HL-60/S4 (cell line): ENCODE results near the gene PMM2.
"Not testable (repeated sequence)": the region's sequence is repeated elsewhere in the genome, so short reads cannot be mapped to it uniquely, and the experiment has no call there.

ENCODE experiments used
- in situ Hi-C: fragments of 300-500 bp; cut with MboI; formaldehyde crosslinking; loops from 2 replicates; pipeline ENCODE4 v1.14.3; 2022; ENCODE audit warnings: low sequenced_read_pairs

Gene PMM2

DNA sequence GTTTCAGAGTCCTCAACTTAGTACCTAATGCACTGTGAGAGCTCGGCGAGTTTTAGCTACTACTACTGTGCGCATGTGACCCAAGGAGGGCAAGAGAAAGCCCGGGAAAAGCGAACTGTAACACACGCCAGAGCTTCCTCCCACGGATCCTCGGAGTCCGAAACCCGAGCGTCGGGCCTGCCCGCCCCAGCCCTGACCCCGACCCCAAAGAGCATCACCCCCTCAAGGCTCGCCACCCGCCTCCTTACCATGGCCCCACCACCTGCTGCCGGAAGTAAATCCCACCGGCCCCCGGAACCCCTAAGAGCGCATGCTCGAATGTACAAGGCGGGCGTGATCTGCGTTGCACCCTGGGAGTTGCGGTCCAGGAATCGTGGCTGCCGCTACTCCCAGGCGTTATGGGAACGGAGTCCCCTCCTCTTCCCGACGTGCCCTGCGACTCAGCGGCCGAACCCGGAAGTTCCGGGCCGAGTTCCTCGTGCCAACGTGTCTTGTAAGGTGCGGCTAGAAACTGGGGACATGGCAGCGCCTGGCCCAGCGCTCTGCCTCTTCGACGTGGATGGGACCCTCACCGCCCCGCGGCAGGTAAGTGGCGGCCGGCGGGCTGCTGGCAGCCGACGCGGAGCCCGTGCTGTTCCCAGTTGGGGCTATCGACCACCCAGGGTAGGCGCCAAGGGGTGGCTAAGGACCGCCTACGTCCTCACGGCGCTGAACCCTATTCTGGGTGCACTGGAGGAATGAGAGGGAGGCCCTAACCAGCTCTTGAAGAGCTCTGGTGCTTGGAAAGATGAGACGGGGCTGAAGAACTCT lies at the start of gene PMM2, which contains the start of gene TMEM186:
Gene PMM2 (plus strand): TSS at position 476 of the 810 bp plus-strand sequence. CDS start 44 bp downstream, at position 520.
Gene TMEM186 (minus strand): TSS at position 276 of the 810 bp plus-strand sequence. CDS start 25 bp downstream, at position 251.
- in situ Hi-C loops: no loop called here

DNA sequence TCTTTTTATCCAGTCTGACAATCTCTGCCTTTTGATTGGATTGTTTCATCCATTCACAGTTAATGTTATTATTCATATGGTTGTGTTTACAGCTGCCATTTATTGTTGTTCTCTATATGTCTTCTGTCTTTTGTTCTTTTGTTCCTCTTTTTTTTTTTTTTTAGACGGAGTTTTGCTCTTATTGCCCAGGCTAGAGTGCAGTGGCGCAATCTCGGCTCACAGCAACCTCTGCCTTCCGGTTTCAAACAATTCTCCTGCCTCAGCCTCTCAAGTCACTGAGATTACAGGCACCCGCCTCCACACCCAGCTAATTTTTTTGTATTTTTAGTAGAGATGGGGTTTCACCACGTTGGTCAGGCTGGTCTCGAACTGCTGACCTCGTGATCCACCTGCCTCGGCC lies 48.7 kb upstream of the PMM2 start:
- in situ Hi-C loops: not testable (repeated sequence)

DNA sequence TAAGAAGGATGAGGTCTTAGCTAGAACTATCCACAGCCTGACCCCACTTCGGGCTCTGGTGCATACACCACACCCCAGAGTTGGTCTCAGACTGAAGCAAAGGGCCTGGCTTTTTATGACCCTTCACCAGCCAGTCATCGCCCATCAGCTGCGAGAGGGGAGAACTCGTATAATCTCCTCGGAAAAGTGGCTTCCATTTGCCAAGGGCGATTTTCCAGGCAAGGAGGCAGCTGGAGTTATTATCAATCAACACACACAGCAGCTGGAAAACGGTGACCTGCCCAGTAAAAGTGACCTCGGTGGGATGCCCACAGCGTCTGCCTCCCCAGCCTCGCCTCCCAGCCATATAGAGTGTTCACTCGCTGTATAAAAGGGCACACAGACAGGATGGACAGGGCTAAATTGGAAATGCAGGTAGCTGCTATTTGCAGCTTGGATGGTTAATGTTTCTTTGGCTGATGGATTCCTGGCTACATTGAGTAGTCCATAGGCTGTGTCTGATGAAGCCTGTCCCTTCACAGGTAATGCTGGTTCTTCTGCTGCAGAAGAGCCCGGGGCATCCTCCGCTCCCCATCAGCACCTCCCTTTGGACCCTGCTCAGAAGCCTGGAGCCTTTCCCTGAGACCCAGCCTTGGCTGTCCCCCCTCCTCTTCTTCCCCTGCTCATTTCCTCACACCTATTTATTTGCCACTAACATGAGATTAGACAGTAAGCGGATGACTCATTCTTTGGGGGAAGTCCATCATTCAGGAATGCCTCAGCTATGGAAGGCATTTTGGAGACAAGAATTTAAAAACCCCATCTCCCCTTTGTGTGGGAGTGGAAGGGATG lies 45.9 kb upstream of the PMM2 start:
- in situ Hi-C loops: no loop called here

DNA sequence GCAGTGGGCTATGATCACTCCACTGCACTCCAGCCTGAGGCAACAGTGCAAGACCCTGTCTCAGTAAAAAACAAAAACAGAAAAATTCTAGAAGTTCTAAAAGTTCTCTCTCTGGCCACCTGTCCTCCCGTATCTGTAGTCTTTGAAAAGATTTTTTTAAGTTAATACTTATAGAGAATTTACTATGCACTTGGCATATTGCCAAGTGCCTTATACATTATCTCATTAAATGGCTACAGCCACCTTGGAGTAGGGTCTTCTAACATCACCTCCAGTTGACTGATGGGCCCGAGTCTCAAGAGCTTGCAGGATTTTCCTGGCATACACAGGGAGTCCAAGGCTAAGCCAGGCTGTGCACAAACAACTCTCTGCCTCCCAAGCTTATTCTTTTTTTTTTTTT lies 44.9 kb upstream of the PMM2 start:
- in situ Hi-C loops: no loop called here

DNA sequence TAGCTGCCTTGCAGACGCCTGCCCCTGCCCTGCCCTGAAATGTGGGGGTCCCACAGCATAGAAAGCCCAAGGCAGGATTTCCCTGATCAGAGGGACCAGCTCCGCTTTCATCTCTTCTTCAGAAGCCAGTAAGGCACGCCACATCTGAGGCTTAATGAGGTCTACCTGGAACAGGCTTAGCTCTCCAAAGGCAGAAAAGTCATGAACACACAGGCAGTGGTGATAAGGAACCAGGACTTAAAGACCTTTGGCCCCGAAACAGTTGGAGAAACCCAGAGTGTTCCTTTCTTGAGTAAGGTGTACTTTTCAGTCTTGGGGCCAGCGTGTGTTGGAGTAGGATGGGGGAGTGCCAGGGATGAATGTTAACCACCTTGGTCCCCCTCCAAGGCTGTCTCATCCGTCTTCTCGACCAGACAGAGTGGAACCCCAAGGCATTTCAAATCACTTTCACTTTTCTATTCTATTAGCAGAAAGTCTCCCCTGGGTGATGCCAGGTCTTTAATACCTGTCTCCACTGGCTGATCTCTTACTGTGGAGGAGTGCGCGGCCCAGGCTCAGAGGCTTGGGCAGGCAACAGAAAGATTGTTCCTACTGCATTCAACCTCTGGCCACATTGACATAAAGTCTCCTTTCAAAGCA lies 44.1 kb upstream of the PMM2 start:
- in situ Hi-C loops: no loop called here

DNA sequence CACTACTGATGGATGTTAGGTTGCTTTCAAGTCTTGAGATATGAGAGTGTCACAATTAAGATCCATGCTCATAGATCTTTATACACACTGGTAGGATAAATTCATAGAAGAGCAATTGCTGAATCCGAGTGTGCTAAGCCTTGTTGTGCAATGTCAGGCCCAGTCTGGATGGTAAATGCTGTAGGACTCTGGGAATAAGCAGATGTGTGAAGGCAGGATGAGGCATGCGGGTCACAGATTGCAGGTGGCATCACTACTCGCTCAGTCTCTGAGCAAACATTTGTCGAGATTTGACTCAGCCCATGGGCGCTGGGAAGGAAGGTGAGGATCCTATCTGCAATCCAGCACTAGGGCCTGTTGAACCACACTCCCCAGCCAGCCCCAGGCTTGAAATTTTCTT lies 40.9 kb upstream of the PMM2 start:
- in situ Hi-C loops: no loop called here

DNA sequence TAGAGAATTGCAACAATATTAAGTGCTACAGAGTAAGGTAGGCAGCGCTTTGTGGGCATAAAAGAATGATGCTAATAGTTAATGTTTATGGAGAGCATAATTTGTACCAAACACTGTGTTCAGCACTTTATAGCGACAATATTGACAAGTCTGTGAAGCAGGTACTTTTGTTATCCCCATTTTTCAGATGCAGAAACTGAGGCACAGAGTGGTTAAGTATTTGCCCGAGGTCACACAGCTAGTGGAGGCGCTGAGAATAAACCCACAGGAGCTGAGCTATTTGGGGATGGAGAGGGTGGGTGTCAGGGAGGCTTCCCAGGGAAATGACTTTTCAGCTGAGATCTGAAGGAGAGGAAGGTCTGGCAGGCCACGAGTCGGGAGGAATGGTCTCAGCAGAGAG lies 39.6 kb upstream of the PMM2 start:
- in situ Hi-C loops: no loop called here

DNA sequence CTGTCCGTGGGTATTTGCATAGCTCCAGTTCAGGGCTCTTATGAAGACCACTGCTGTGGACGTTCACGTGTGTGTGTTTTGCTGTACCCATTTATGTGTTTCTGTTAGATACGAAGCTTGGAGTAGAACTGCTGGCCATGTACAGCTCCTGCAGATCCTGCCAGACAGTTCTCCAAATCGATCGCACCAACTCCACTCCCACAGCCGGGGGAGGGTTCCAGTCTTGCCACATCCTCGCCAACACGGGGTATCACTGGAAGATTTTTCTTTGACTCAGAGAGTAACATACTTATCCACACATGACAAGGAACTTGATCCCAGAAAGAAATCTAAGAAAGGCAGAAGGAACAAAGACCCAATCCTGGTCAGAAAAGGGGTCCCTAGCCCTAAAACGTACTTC lies 37.6 kb upstream of the PMM2 start:
- in situ Hi-C loops: no loop called here

DNA sequence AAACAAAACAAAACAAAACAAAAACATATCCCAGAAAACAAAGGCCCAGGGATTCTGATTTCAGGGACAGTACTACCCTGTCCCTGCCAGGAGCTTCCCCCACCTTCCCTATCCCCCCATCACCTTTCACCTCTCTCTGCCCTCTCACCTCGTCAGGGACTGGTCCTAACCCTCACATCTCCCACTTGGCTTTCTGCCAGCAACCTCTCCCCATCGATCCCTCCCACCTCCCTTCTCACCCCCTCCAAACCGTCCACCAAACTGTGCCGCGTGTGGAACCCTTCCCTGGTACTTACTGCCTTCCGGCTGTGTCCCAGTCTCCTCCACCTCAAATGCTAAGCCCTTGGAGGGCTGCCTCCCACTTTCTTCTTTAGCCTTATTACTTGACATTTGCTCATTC lies 36.6 kb upstream of the PMM2 start:
- in situ Hi-C loops: no loop called here

DNA sequence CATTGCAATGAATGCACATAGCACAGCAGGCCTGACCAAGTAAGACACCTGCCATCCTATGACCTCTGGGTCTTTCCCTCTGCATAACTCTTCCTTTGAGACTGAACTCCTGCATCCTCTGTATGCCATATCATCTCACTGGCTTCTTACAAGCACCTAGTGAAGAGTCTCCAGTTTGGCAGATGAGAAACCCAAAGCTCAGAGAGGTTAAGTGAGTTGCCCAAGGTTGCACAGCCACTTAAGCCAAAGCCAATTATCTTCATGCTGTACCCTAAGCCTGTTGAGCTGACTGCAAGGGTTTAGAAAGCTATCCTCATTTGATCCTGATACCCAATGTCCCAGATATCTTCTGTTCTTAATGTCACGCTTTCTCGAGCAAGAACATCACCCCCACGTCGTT lies 35.4 kb upstream of the PMM2 start:
- in situ Hi-C loops: no loop called here

DNA sequence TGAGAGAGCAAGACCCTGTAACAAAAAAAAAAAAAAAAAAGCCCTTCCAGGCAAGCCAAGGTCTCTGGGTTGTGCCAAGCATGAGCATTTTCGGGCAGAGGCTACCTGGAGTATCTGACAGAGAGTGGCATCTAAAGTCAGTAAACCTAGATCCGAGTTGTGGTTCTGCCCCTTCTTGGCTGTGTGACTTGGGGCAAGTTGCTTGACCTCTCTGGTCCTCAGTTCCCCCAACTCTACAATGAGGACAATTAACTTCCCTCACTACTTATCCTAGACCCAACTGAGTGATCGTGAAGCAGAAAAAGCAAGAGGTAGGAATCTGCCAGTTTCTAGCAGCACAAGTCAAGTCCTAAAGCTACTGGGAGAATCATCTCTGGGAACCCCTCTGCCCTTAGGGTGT lies 34.6 kb upstream of the PMM2 start:
- in situ Hi-C loops: no loop called here

DNA sequence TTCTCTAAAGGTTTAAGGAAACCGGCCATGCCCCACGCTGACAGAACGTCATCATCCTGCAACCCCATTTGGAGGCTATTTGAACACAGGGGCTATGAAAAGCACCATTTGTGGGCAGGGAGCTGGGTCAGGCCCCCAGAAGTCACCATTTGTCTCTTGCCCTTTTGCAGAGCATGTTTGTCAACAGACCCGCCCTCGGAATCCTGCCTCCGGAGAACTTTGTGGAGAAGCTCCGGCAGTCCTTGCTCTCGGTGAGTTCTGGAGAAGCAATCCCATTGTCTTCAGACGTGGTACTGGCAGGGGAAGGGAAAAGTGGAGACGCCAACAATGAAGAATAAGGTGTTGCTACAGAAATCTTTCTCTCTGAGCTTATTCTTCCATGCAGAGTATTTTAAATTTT lies 33.7 kb upstream of the PMM2 start:
- in situ Hi-C loops: no loop called here

DNA sequence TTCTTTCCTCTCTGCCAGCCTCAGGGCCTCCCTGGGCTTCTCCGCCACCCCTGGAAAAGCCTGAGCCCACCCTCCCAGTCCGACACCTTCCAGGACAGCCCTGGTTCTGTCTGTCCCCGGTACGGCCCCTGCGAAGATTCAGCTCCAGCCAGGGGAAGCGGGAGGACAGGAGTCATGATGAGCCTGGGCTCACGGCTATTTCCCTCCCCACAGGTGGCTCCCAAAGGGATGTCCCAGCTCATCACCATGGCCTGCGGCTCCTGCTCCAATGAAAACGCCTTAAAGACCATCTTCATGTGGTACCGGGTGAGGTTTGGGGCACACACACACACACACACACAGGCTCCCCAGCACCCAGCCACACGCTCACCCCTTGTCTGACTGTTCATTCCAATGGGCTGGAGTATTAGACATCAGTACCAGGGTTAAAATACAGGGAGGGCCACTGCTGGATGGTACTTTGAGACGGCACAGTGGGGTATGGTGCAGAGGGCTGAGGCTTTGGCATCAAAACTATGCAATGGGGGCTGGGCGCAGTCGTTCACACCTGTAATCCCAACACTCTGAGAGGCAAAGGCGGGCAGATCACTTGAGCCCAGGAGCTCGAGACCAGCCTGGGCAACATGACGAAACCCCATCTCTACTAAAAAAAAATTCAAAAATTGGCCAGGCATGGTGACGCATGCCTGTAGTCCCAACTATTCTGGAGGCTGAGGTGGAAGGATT lies 33.0 kb upstream of the PMM2 start:
- in situ Hi-C loops: no loop called here

DNA sequence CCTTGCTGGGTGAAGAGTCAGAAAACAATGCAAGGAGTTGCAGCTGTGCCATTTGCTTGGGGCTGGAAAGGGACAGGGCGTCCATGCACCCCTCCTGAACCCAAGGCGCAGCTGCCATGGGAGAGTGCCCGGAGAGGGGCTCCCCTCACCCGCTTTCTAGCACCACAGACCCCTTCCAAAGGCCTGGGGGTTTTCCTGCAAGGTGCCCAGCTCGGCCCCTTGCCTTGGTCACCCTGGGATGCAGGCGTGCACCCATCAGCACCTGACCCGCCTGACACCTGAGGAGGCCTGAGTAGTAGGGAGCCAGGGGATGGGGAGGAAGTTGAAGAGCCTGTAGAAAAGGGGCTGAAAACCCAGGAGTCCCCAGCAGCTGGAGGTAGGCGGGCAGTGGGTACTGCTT lies 30.5 kb upstream of the PMM2 start:
- in situ Hi-C loops: no loop called here

DNA sequence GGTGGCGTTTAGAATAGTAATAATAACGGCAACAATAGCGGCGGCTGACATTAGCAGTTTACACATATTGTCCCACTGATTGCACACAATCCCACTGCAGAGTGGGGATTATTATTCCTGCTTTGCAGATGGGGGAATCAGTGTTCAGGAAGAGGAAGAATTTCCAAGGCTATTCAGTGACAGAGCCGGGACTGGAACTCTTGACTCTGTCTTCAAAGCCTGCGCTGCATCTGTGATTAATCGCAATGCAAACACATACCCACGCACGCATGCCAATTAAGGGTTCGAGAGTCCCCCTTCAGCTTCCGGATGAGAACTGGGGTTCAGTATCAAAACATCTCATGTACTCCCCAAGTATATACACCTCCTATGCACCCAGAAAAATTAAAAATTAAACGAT lies 29.4 kb upstream of the PMM2 start:
- in situ Hi-C loops: no loop called here

DNA sequence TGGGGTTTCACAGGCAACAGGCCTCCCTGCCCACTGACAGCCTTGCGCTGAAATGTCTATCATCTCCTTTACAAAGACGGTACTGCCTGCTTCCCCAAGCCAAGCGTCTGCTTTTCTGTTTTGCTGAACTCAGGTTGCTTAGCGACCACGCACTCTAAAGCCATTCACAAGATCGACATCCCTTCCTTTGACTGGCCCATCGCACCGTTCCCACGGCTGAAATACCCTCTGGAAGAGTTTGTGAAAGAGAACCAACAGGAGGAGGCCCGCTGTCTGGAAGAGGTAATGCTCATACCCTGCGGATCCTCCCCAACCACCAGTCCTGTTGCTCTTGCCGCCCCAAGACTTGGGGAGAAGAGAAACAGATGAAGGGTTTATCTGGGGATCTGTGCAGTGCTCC lies 28.9 kb upstream of the PMM2 start:
- in situ Hi-C loops: no loop called here

DNA sequence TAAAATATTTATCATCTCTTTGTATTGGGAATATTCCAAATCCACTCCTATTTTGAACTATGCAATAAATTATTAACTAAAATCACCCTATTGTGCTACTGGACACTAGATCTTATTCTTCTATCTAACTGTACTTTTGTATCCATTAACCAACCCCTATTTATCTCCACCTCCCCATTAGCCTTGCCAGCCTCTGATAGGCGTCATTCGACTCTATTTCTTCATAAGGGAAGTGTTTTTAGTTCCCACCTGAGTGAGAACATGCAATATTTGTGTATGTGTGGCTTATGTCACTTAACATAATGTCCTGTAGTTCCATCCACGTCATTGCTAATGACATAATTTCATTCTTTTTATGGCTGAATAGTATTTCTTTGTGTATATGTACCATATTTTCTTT lies 24.1 kb upstream of the PMM2 start:
- in situ Hi-C loops: no loop called here

DNA sequence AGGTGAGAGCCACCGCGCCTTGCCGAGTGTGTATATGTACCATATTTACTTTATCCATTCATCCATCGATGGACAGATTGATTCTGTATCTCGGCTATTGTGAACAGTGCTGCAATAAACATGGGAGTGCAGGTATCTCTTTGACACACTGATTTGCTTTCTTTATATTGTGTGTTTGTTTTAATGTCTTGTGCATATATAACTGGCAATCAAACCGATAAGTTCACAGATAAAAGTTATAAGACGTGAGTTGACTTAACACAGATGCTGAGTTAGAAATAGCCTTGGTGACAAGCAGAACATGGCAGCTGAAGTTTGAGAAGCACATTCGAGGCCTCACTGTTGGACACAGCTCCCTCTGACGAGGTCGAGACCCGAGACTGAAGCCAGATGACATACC lies 23.4 kb upstream of the PMM2 start:
- in situ Hi-C loops: no loop called here

DNA sequence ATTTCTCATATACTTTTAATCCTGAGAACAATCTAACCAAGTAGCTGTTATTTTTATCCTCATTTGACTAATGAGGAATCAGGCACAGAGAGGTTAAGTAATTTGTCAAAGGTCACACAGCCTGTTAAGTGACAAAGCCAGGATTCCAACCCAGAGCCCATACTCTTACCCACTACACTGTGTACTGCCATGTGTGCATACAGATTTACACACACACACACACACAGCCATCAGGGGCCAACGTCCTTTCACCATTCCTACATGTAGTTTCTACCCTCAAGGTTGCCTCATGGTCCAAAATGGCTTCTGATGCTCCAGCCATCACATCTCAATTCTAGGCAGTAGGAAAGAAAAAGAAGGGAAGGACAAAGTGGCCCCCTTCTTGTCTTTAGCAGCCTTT lies 22.3 kb upstream of the PMM2 start:
- in situ Hi-C loops: no loop called here

DNA sequence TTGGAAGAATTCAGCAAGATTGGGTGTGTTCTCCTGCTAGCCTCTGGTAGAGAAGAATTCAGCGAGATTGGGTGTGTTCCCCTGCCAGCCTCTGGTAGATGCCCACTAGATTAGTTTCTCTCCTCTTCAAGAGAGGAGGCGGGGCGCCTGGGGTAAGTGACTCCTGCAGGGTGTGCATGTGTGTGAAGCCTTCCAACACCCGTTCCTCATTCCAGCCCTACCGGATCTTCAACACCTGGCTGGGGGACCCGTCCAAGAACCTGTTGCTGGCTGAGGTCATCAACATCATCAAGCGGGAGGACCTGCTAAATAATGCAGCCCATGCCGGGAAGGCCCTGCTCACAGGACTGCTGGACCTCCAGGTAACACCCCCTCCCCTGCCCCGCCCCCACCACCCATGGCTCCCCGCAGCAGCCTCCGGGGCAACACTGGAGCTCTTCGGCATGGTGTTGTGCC lies 21.5 kb upstream of the PMM2 start:
- in situ Hi-C loops: no loop called here

DNA sequence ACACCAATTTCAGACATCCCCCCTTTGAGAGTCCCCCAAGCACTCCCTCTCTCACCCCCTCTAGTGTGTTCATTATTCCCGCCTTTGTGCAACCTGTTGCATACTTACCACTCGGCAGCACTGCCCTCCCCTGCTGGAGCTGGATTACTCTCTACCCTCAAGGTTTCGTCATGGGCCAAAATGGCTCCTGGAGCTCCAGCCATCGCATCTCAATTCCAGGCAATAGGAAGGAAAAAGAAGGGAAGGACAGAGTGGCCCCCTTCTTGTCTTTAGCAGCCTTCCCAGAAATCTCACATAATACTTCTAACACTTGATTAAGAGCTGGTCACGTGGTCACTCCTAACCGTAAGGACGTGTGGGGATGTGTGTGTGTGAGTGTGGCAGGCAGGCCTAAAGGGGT lies 20.4 kb upstream of the PMM2 start:
- in situ Hi-C loops: no loop called here
